ENCODE data around the gene DHRSX.

GRCh38 chrX:2220296-2220695 is 280.5 kb downstream of the DHRSX start:
- TF ChIP-seq CTCF (IDR thresholded peaks at IDR 0.05) = no peak
- TF ChIP-seq POLR2A (IDR thresholded peaks at IDR 0.05) = no peak
